Central memory CD8-positive, alpha-beta T cell (primary cell): ENCODE measurements around the gene SELENOI.

Source experiments
- ATAC-seq: fragments of 150-1000 bp; cut with Tn5 transposase; replicated peaks from 2 replicates; pipeline ENCODE4 v1.10.0; 2022; ENCODE audit warnings: mild to moderate bottlenecking, moderate FRiP score, moderate number of reproducible peaks; ENCODE audit not compliant: poor library complexity, severe bottlenecking; ENCODE audit errors: extremely low read depth
- DNase-seq, 2 donors: peaks; one replicate each; pipeline ENCODE4 v3.0.0; 2021; ENCODE audit warnings: low spot score in 2 of 2
- H3K27ac Mint-ChIP-seq: one replicate; pipeline ENCODE4 v1.8.0; 2022; ENCODE audit warnings: low read depth, mild to moderate bottlenecking, moderate library complexity, mixed read lengths
- H3K27me3 Mint-ChIP-seq: one replicate; pipeline ENCODE4 v1.8.0; 2022; ENCODE audit warnings: mixed read lengths
- H3K36me3 Mint-ChIP-seq: one replicate; pipeline ENCODE4 v1.8.0; 2022; ENCODE audit warnings: mild to moderate bottlenecking, moderate library complexity, mixed read lengths; ENCODE audit not compliant: insufficient read depth
- H3K4me1 Mint-ChIP-seq: one replicate; pipeline ENCODE4 v1.8.0; 2022; ENCODE audit warnings: mixed read lengths
- H3K4me3 Mint-ChIP-seq: one replicate; pipeline ENCODE4 v1.8.0; 2022; ENCODE audit warnings: mild to moderate bottlenecking, moderate library complexity, mixed read lengths
- H3K9me3 Mint-ChIP-seq: one replicate; pipeline ENCODE4 v1.8.0; 2022; ENCODE audit warnings: mixed read lengths

The SELENOI gene

GRCh38 chr2:26432859-26433258, 86.9 kb downstream of the SELENOI start:
- Mint-ChIP-seq H3K36me3 (no peaks in the 10 kb centered on the region), H3K27me3 (peaks cover 27% of the 10 kb centered on the region), H3K27ac (no peak overlapping the region), H3K9me3 (no peaks in the 10 kb centered on the region), H3K4me1 (no peaks in the 10 kb centered on the region), H3K4me3 (no peak overlapping the region)
- ATAC-seq (no peak), DNase-seq (no peak)

GRCh38 chr2:26435106-26435505, 89.2 kb downstream of the SELENOI start:
- Mint-ChIP-seq H3K4me3 (no peak overlapping the region), H3K27me3 (peaks cover 20% of the 10 kb centered on the region), H3K4me1 (no peaks in the 10 kb centered on the region), H3K36me3 (no peaks in the 10 kb centered on the region), H3K27ac (no peak overlapping the region), H3K9me3 (no peaks in the 10 kb centered on the region)
- no peak for DNase-seq
- no peak for ATAC-seq

- Mint-ChIP-seq H3K27me3 (no peaks in the 10 kb centered on the region), H3K4me1 (no peaks in the 10 kb centered on the region), H3K4me3 (no peak overlapping the region), H3K36me3 (no peaks in the 10 kb centered on the region), H3K9me3 (no peaks in the 10 kb centered on the region), H3K27ac (no peak overlapping the region)
- ATAC-seq (no peak), DNase-seq (no peak)
These were observed 92.6 kb downstream of the SELENOI start for GRCh38 chr2:26438526-26438925.

- no peaks in the 10 kb centered on the region for H3K27me3 Mint-ChIP-seq
- no peak overlapping the region for H3K4me3 Mint-ChIP-seq
- no peaks in the 10 kb centered on the region for H3K4me1 Mint-ChIP-seq
- H3K9me3 Mint-ChIP-seq, result no peaks in the 10 kb centered on the region
- no peak overlapping the region for H3K27ac Mint-ChIP-seq
- DNase-seq, result no peak
- no peaks in the 10 kb centered on the region for H3K36me3 Mint-ChIP-seq
- no peak for ATAC-seq
These were observed 93.0 kb downstream of the SELENOI start for GRCh38 chr2:26438926-26439325.

- DNase-seq (no peak), ATAC-seq (no peak)
- Mint-ChIP-seq H3K36me3 (no peaks in the 10 kb centered on the region), H3K4me1 (no peaks in the 10 kb centered on the region), H3K27ac (no peak overlapping the region), H3K9me3 (no peaks in the 10 kb centered on the region), H3K4me3 (no peak overlapping the region), H3K27me3 (no peaks in the 10 kb centered on the region)
These were observed 96.4 kb downstream of the SELENOI start for GRCh38 chr2:26442301-26442700.

GRCh38 chr2:26442707-26443106, 96.8 kb downstream of the SELENOI start:
- DNase-seq (no peak), ATAC-seq (no peak)
- H3K36me3 Mint-ChIP-seq, result no peaks in the 10 kb centered on the region
- no peaks in the 10 kb centered on the region for H3K9me3 Mint-ChIP-seq
- H3K27me3 Mint-ChIP-seq, result no peaks in the 10 kb centered on the region
- no peak overlapping the region for H3K4me3 Mint-ChIP-seq
- H3K27ac Mint-ChIP-seq, result no peak overlapping the region
- H3K4me1 Mint-ChIP-seq, result no peaks in the 10 kb centered on the region

- H3K4me3 Mint-ChIP-seq, result no peak overlapping the region
- no peaks in the 10 kb centered on the region for H3K9me3 Mint-ChIP-seq
- no peaks in the 10 kb centered on the region for H3K36me3 Mint-ChIP-seq
- ATAC-seq, result no peak
- no peaks in the 10 kb centered on the region for H3K4me1 Mint-ChIP-seq
- H3K27me3 Mint-ChIP-seq, result no peaks in the 10 kb centered on the region
- no peak overlapping the region for H3K27ac Mint-ChIP-seq
- DNase-seq, result no peak
These were observed 98.3 kb downstream of the SELENOI start for GRCh38 chr2:26444236-26444635.
